PFSK-1 (cell line): ENCODE results near the gene SYT8.

Experiments
- FOXP2 ChIP-seq: optimal IDR thresholded peaks from 2 replicates; pipeline ENCODE3; 2011; ENCODE audit warnings: borderline replicate concordance, control low read depth, inconsistent platforms; ENCODE audit not compliant: insufficient read depth; ENCODE audit errors: extremely low read length, extremely low read depth
- POLR2AphosphoS5 ChIP-seq: IDR thresholded peaks from 2 replicates; pipeline ENCODE4 v1.6.1; 2012; ENCODE audit warnings: low read depth, mild to moderate bottlenecking, control low read depth, low read length, moderate library complexity
- SIN3A ChIP-seq: IDR thresholded peaks from 2 replicates; pipeline ENCODE4 v1.6.1; 2012; ENCODE audit warnings: mild to moderate bottlenecking, low read length, moderate library complexity, borderline replicate concordance; ENCODE audit not compliant: insufficient read depth
- TAF1 ChIP-seq: IDR thresholded peaks from 2 replicates; pipeline ENCODE4 v1.6.1; 2012; ENCODE audit warnings: low read length, control low read depth, borderline replicate concordance; ENCODE audit not compliant: insufficient read depth
- TF ChIP-seq, protein P1 (sequence below), 2 experiments: IDR thresholded peaks; 2 replicates each; pipeline versions ENCODE4 v1.6.1 to v1.8.0; 2011 to 2012; ENCODE audit warnings: low read depth in 2 of 2, low read length in 2 of 2, control low read depth in 1 of 2, inconsistent platforms in 1 of 2, mild to moderate bottlenecking in 1 of 2, moderate library complexity in 1 of 2; ENCODE audit not compliant: insufficient read depth in 1 of 2

The SYT8 gene

DNA sequence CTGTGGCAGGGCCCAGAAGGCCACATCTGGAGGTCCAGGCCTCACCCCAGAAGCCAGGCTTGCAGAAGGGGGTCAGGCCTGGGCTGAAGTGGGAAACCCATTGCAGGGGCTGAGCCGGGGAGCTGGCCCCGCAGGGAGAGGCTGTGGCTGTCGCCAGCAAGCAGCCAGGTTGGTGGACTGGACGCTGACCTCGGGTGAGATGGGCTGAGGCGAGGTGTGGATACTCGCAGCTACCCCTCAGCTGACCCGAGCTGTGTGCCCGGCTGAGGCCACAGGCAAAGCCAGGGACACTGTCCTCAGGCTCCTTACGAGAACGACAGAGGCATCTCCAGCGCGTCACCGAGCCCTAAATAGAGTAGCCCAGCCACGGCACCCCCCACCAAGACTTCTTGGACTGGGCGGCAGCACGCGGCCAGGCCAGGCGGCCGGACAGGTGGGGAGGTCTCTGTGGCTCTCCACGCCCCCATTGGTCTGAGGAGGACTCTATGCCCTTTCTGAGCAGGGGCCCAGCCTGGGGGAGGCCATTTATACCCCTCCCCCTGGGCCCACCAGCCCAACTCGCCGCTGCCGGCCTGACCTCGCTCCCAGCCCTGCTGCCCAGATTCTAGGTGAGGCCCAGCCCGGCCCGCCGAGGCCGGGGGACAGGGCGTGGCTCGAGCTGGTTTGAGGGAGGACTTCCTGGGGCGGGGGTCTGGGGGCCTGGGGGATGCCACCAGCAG is 3.8 kb downstream of the SYT8 start, which contains the start of gene TNNI2:
TSS of gene TNNI2 (plus strand) at position 556 of the 719 bp plus-strand sequence. CDS start 716 bp downstream, outside the sequence.
- TF ChIP-seq, protein P1, sequence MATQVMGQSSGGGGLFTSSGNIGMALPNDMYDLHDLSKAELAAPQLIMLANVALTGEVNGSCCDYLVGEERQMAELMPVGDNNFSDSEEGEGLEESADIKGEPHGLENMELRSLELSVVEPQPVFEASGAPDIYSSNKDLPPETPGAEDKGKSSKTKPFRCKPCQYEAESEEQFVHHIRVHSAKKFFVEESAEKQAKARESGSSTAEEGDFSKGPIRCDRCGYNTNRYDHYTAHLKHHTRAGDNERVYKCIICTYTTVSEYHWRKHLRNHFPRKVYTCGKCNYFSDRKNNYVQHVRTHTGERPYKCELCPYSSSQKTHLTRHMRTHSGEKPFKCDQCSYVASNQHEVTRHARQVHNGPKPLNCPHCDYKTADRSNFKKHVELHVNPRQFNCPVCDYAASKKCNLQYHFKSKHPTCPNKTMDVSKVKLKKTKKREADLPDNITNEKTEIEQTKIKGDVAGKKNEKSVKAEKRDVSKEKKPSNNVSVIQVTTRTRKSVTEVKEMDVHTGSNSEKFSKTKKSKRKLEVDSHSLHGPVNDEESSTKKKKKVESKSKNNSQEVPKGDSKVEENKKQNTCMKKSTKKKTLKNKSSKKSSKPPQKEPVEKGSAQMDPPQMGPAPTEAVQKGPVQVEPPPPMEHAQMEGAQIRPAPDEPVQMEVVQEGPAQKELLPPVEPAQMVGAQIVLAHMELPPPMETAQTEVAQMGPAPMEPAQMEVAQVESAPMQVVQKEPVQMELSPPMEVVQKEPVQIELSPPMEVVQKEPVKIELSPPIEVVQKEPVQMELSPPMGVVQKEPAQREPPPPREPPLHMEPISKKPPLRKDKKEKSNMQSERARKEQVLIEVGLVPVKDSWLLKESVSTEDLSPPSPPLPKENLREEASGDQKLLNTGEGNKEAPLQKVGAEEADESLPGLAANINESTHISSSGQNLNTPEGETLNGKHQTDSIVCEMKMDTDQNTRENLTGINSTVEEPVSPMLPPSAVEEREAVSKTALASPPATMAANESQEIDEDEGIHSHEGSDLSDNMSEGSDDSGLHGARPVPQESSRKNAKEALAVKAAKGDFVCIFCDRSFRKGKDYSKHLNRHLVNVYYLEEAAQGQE (IDR thresholded peaks at IDR 0.05; ENCODE audit: insufficient read depth in 1 of 2, low read depth in 2 of 2, low read length in 2 of 2) = no peak
- no peak for TF ChIP-seq SIN3A
- TF ChIP-seq FOXP2 = no peak
- TF ChIP-seq TAF1 = no peak
- TF ChIP-seq POLR2AphosphoS5 = no peak

DNA sequence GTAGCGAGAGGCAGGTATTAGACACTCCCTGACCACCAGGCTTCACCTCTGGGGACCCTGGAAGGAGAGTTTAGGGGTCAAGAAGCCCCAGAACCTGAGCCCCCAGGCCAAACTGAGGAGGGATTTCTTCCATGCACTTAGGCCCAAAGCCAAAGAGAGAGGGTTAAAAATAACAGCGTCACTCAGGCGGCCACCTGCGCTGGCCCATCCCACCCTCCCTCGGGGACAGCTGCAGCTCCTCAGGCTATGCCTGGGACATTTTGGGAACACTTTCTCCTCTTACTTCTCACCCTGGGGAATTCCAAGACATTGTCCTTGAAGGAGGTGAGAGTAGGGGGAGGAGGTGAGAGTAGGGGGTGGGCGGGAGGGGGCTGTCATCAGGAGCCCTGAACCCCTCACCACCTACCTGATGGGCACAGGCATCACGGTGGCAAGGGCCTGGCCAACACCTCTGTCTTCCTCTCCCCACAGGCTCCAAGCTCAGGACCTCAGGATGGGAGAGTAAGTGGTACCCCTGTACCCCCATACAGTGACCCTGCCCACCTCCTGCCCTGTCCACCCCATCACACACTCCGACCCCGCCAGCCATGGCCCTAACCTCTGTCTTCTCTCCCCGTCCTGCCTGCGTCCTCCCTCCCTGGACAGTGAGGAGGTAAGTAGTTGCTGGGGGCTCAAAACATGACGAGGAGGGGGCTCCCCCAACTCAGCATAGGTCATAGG is 4.6 kb downstream of the SYT8 start:
- TF ChIP-seq, protein P1 (IDR thresholded peaks at IDR 0.05; ENCODE audit: insufficient read depth in 1 of 2, low read depth in 2 of 2, low read length in 2 of 2) = no peak
- TF ChIP-seq FOXP2 = no peak
- no peak for TF ChIP-seq SIN3A
- TF ChIP-seq POLR2AphosphoS5 = no peak
- TF ChIP-seq TAF1 = no peak

DNA sequence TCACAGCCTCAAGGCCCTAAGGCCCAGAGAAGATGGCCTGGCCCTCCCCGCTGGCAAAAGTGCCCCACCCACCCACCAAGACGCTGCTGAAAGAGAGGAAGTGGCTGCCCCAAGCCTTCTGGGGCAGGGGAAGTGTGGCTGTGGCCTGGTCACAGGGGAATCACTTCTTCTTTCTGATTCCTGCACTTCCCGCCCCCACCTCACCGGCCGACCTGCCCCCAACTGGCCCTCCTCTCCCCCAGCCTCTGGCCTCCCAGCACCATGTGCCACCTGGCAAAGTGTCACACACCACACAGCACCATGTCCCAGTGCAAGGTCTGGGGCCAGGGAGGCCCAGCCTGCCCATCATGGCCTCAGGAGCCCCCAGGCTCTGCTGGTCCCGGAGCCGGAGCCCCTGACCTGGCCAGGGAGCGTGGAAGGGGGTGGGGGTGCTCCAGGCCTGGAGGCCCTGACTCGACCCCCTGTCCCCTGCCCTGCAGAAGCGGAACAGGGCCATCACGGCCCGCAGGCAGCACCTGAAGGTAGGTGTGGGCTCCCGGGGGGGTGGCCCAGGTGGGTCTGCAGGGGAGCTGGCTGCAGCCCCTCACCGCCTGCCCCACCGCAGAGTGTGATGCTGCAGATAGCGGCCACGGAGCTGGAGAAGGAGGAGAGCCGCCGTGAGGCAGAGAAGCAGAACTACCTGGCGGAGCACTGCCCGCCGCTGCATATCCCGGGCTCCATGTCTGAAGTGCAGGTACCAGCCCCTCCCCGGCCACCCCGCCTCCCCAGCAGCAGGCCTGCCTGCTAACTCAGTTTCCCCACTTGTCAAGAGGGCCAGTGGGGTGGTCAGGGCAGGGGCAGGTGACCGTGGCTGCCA is 5.4 kb downstream of the SYT8 start:
- no peak for TF ChIP-seq FOXP2
- TF ChIP-seq POLR2AphosphoS5 = no peak

DNA sequence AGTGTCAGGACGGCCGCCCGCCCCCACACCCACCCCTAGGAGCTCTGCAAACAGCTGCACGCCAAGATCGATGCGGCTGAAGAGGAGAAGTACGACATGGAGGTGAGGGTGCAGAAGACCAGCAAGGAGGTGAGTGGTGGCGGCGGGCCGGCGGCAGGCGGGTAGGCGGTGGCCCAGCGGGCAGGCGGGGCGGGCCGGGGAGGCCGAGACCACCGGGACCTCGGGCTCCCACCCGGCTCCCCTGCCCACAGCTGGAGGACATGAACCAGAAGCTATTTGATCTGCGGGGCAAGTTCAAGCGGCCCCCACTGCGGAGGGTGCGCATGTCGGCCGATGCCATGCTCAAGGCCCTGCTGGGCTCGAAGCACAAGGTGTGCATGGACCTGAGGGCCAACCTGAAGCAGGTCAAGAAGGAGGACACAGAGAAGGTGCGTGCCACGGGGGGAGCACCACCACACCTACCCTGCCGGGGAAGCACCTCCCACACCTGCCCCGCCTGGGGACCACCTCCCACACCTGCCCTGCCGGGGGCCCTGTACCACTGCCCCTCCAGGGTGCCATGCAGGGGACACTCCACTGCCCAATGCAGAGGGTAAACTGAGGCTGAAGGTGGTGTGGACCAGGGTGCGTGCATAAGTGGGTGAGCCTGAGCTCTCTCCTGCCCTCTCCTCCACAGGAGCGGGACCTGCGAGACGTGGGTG is 6.1 kb downstream of the SYT8 start:
- TF ChIP-seq FOXP2 = no peak
- TF ChIP-seq TAF1 = no peak
- TF ChIP-seq SIN3A = no peak
- TF ChIP-seq, protein P1 (IDR thresholded peaks at IDR 0.05; ENCODE audit: insufficient read depth in 1 of 2, low read depth in 2 of 2, low read length in 2 of 2) = no peak
- TF ChIP-seq POLR2AphosphoS5 = no peak

DNA sequence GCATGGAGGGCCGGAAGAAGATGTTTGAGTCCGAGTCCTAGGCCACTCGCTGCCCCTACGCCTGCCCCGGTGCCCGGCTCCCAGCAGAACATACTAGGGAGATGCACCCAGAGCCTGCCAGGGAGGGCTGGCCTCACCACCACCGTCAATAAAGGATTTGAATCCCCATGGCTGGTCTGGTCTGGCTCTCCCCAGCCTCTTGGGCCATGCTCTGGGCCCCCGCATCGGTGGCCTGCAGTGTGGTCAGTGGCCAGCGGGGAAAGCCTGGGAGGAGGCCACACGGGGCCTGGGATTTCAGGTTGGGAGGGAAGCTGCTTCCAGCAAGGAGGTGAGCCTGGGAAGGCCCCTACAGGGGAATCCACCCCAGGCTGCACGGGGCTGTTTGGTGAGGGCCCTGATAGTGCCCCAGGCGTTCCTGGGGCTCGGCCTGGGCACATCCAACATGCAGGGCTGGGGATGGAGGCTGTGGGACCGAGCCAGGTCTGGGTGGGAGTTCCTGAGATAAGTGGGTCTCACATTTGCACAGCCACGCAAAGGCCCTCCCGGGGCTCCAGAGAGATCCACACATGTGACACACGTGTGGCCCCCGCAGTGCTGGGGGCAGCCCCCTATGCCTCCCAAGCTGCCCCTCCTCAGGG is 6.8 kb downstream of the SYT8 start:
- TF ChIP-seq TAF1 (no peak), FOXP2 (no peak), SIN3A (no peak), POLR2AphosphoS5 (no peak)
- TF ChIP-seq, protein P1 (IDR thresholded peaks at IDR 0.05; ENCODE audit: insufficient read depth in 1 of 2, low read depth in 2 of 2, low read length in 2 of 2) = no peak
